ENCODE results near the gene ADORA2B. TPM values are rescaled to one million over a fixed set of nuclear protein-coding genes. Genes with fewer than 3 reads are reported as not detected.
"Not testable (repeated sequence)": the region's sequence is repeated elsewhere in the genome, so short reads cannot be mapped to it uniquely, and the experiment has no call there.

Gene ADORA2B
- total RNA-seq: 10 to 100 TPM in 4 of 8 experiments, 1 to 10 TPM in 4; 1.1 to 90.9 (median 6.7) TPM

- Histone ChIP-seq H3K4me1 (replicated peaks in 1 of 2) (peaks cover 0 to 4% of the 10 kb centered on the region in 2 donors), H3K27ac (no peak within 1 kb of the TSS), H3K4me3 (peak within 1 kb of the TSS; percentile 38 to 52 (median 43))
- in situ Hi-C loops (cut with MboI; ENCODE audit: low pct_unique_long_range_greater_than_20kb in 2 of 9, low sequenced_read_pairs in 9 of 9, unreplicated experiment in 9 of 9): loop anchor here in 1 of 9 experiments (25.0 kb wide), 1 partner anchor 108 kb away; no protein-coding TSS in a partner anchor
- 0 to 10% (median 1%) methylated on average over 1 to 17 of the region's 88 CpGs; no CpG with 5 or more reads in 4 of the 10 experiments for WGBS, 10 experiments
- peak; percentile 52 to 92 (median 88) for ATAC-seq (replicated peaks in 6 of 8)
These were observed at the start of gene ADORA2B for GRCh38 chr17:15944759-15945526. Gene ADORA2B (plus strand): TSS chr17:15945130. CDS start chr17:15945249, 119 bp downstream.

- H3K4me3 ChIP-seq: no peak overlapping the region
- 63 to 100% (median 88%) methylated on average over 1 of the region's 1 CpG; no CpG with 5 or more reads in 3 of the 10 experiments for WGBS, 10 experiments
- ATAC-seq (replicated peaks in 6 of 8): no peak
- in situ Hi-C loops (cut with MboI; ENCODE audit: low pct_unique_long_range_greater_than_20kb in 2 of 9, low sequenced_read_pairs in 9 of 9, unreplicated experiment in 9 of 9): no loop called here
- peaks cover 0 to 7% of the 10 kb centered on the region in 2 donors for H3K4me1 ChIP-seq (replicated peaks in 1 of 2)
- no peak overlapping the region for H3K27ac ChIP-seq
These were observed 48.7 kb upstream of the ADORA2B start for GRCh38 chr17:15896277-15896676.

GRCh38 chr17:15896834-15897233, 48.1 kb upstream of the ADORA2B start:
- no peak for ATAC-seq (replicated peaks in 6 of 8)
- WGBS, 10 experiments: 73 to 96% (median 87%) methylated on average over 2 to 3 of the region's 3 CpGs; no CpG with 5 or more reads in 2 of the 10 experiments

GRCh38 chr17:15899596-15899995, 45.3 kb upstream of the ADORA2B start:
- 53 to 100% (median 89%) methylated on average over 1 to 4 of the region's 4 CpGs; no CpG with 5 or more reads in 1 of the 10 experiments for WGBS, 10 experiments
- H3K4me1 ChIP-seq (replicated peaks in 1 of 2); in situ Hi-C loops (cut with MboI; ENCODE audit: low pct_unique_long_range_greater_than_20kb in 2 of 9, low sequenced_read_pairs in 9 of 9, unreplicated experiment in 9 of 9); ATAC-seq (replicated peaks in 6 of 8); H3K4me3 ChIP-seq; H3K27ac ChIP-seq: not testable (repeated sequence)

More at GRCh38 chr17:15896834-15897233, 48.1 kb upstream of the ADORA2B start:
- in situ Hi-C loops (cut with MboI; ENCODE audit: low pct_unique_long_range_greater_than_20kb in 2 of 9, low sequenced_read_pairs in 9 of 9, unreplicated experiment in 9 of 9): no loop called here
- H3K27ac ChIP-seq: no peak overlapping the region
- no peak overlapping the region for H3K4me3 ChIP-seq
- H3K4me1 ChIP-seq (replicated peaks in 1 of 2): peaks cover 0 to 9% of the 10 kb centered on the region in 2 donors

GRCh38 chr17:15900871-15901270, 44.1 kb upstream of the ADORA2B start:
- Histone ChIP-seq H3K27ac (no peak overlapping the region), H3K4me3 (no peak overlapping the region), H3K4me1 (replicated peaks in 1 of 2) (peaks cover 0 to 4% of the 10 kb centered on the region in 2 donors)
- no peak for ATAC-seq (replicated peaks in 6 of 8)
- 61 to 76% (median 70%) methylated on average over 2 to 5 of the region's 7 CpGs; no CpG with 5 or more reads in 7 of the 10 experiments for WGBS, 10 experiments
- in situ Hi-C loops (cut with MboI; ENCODE audit: low pct_unique_long_range_greater_than_20kb in 2 of 9, low sequenced_read_pairs in 9 of 9, unreplicated experiment in 9 of 9): no loop called here

GRCh38 chr17:15905236-15905635, 39.7 kb upstream of the ADORA2B start:
- H3K4me1 ChIP-seq (replicated peaks in 1 of 2); H3K4me3 ChIP-seq; ATAC-seq (replicated peaks in 6 of 8); H3K27ac ChIP-seq; in situ Hi-C loops (cut with MboI; ENCODE audit: low pct_unique_long_range_greater_than_20kb in 2 of 9, low sequenced_read_pairs in 9 of 9, unreplicated experiment in 9 of 9): not testable (repeated sequence)
- WGBS, 10 experiments: 90 to 100% (median 97%) methylated on average over 1 to 8 of the region's 8 CpGs; no CpG with 5 or more reads in 2 of the 10 experiments

- in situ Hi-C loops (cut with MboI; ENCODE audit: low pct_unique_long_range_greater_than_20kb in 2 of 9, low sequenced_read_pairs in 9 of 9, unreplicated experiment in 9 of 9): no loop called here
- Histone ChIP-seq H3K27ac (no peak overlapping the region), H3K4me1 (replicated peaks in 1 of 2) (peaks cover 0 to 3% of the 10 kb centered on the region in 2 donors), H3K4me3 (no peak overlapping the region)
- no peak for ATAC-seq (replicated peaks in 6 of 8)
- WGBS, 10 experiments: 75 to 100% (median 90%) methylated on average over 1 to 2 of the region's 2 CpGs; no CpG with 5 or more reads in 3 of the 10 experiments
These were observed 37.6 kb upstream of the ADORA2B start for GRCh38 chr17:15907290-15907689.

GRCh38 chr17:15908378-15908777, 36.6 kb upstream of the ADORA2B start:
- no peak for ATAC-seq (replicated peaks in 6 of 8)
- H3K4me3 ChIP-seq: no peak overlapping the region
- peaks cover 0 to 3% of the 10 kb centered on the region in 2 donors for H3K4me1 ChIP-seq (replicated peaks in 1 of 2)
- WGBS, 10 experiments: 0 to 100% (median 80%) methylated on average over 1 to 4 of the region's 4 CpGs; no CpG with 5 or more reads in 6 of the 10 experiments
- H3K27ac ChIP-seq: no peak overlapping the region
- in situ Hi-C loops (cut with MboI; ENCODE audit: low pct_unique_long_range_greater_than_20kb in 2 of 9, low sequenced_read_pairs in 9 of 9, unreplicated experiment in 9 of 9): no loop called here

GRCh38 chr17:15909481-15909991, 35.4 kb upstream of the ADORA2B start:
- in situ Hi-C loops (cut with MboI; ENCODE audit: low pct_unique_long_range_greater_than_20kb in 2 of 9, low sequenced_read_pairs in 9 of 9, unreplicated experiment in 9 of 9): no loop called here
- peak in 3 of 8 experiments; percentile 49 to 90 (median 81) for ATAC-seq (replicated peaks in 6 of 8)
- H3K4me3 ChIP-seq: no peak overlapping the region
- no peak overlapping the region for H3K27ac ChIP-seq
- WGBS, 10 experiments: 40 to 80% (median 58%) methylated on average over 1 to 5 of the region's 9 CpGs; no CpG with 5 or more reads in 3 of the 10 experiments
- peaks cover 0 to 3% of the 10 kb centered on the region in 2 donors for H3K4me1 ChIP-seq (replicated peaks in 1 of 2)

- 14 to 89% (median 67%) methylated on average over 1 to 5 of the region's 5 CpGs; no CpG with 5 or more reads in 3 of the 10 experiments for WGBS, 10 experiments
- Histone ChIP-seq H3K4me1 (replicated peaks in 1 of 2) (peaks cover 0 to 3% of the 10 kb centered on the region in 2 donors), H3K4me3 (no peak overlapping the region), H3K27ac (no peak overlapping the region)
- in situ Hi-C loops (cut with MboI; ENCODE audit: low pct_unique_long_range_greater_than_20kb in 2 of 9, low sequenced_read_pairs in 9 of 9, unreplicated experiment in 9 of 9): no loop called here
- peak in 1 of 8 experiments; percentile 72 for ATAC-seq (replicated peaks in 6 of 8)
These were observed 34.1 kb upstream of the ADORA2B start for GRCh38 chr17:15910791-15911190.

GRCh38 chr17:15911701-15912100, 33.2 kb upstream of the ADORA2B start:
- H3K4me1 ChIP-seq (replicated peaks in 1 of 2); in situ Hi-C loops (cut with MboI; ENCODE audit: low pct_unique_long_range_greater_than_20kb in 2 of 9, low sequenced_read_pairs in 9 of 9, unreplicated experiment in 9 of 9); H3K27ac ChIP-seq; H3K4me3 ChIP-seq; ATAC-seq (replicated peaks in 6 of 8): not testable (repeated sequence)
- WGBS, 10 experiments: 0 to 100% (median 72%) methylated on average over 1 to 5 of the region's 5 CpGs; no CpG with 5 or more reads in 5 of the 10 experiments

- in situ Hi-C loops (cut with MboI; ENCODE audit: low pct_unique_long_range_greater_than_20kb in 2 of 9, low sequenced_read_pairs in 9 of 9, unreplicated experiment in 9 of 9): no loop called here
- H3K4me3 ChIP-seq: no peak overlapping the region
- peaks cover 0 to 3% of the 10 kb centered on the region in 2 donors for H3K4me1 ChIP-seq (replicated peaks in 1 of 2)
- WGBS, 10 experiments: 40 to 100% (median 84%) methylated on average over 1 to 6 of the region's 9 CpGs; no CpG with 5 or more reads in 1 of the 10 experiments
- H3K27ac ChIP-seq: no peak overlapping the region
- ATAC-seq (replicated peaks in 6 of 8): no peak
These were observed 32.4 kb upstream of the ADORA2B start for GRCh38 chr17:15912416-15912955.

GRCh38 chr17:15913826-15914225, 31.1 kb upstream of the ADORA2B start:
- in situ Hi-C loops (cut with MboI; ENCODE audit: low pct_unique_long_range_greater_than_20kb in 2 of 9, low sequenced_read_pairs in 9 of 9, unreplicated experiment in 9 of 9): no loop called here
- WGBS, 10 experiments: 57 to 80% (median 73%) methylated on average over 1 of the region's 3 CpGs; no CpG with 5 or more reads in 6 of the 10 experiments

More at GRCh38 chr17:15913826-15914225, 31.1 kb upstream of the ADORA2B start:
- no peak overlapping the region for H3K27ac ChIP-seq
- peaks cover 0 to 6% of the 10 kb centered on the region in 2 donors for H3K4me1 ChIP-seq (replicated peaks in 1 of 2)
- ATAC-seq (replicated peaks in 6 of 8): no peak
- no peak overlapping the region for H3K4me3 ChIP-seq

Data from motor neuron (in vitro differentiated cells).